HepG2 (cell line): Measurements from ENCODE around the gene NEURL3. TPM values are rescaled to one million over a fixed set of nuclear protein-coding genes. Genes with fewer than 3 reads are reported as not detected.

ENCODE experiments used
- CBX1 ChIP-seq: IDR thresholded peaks from one replicate; pipeline ENCODE4 v1.6.1; 2016; ENCODE audit warnings: antibody characterized with exemption, low read depth
- ELF1 ChIP-seq: sonication (generic); formaldehyde crosslinking; IDR thresholded peaks from 2 replicates; pipeline ENCODE4 v1.4.0; 2020; ENCODE audit warnings: missing genetic modification reagents
- ISX ChIP-seq: sonication (generic); formaldehyde crosslinking; conservative IDR thresholded peaks from 2 replicates; pipeline ENCODE4 v1.5.0; 2020; ENCODE audit warnings: missing genetic modification reagents
- KDM5A ChIP-seq: fragments of 200-600 bp; sonication (generic); IDR thresholded peaks from 2 replicates; pipeline ENCODE4 v1.7.0; 2018; ENCODE audit warnings: antibody characterized with exemption, mild to moderate bottlenecking, low read length, borderline replicate concordance
- MEF2D ChIP-seq: sonication (generic); formaldehyde crosslinking; IDR thresholded peaks from 2 replicates; pipeline ENCODE4 v1.5.1; 2020; ENCODE audit warnings: mild to moderate bottlenecking, missing genetic modification reagents
- NR3C1 ChIP-seq: sonication (generic); formaldehyde crosslinking; IDR thresholded peaks from 2 replicates; pipeline ENCODE4 v1.4.0; 2020; ENCODE audit warnings: missing genetic modification reagents
- RFX3 ChIP-seq: IDR thresholded peaks from 2 replicates; pipeline ENCODE4 v1.6.1; 2016; ENCODE audit warnings: missing biosample characterization, missing genetic modification reagents
- SRSF1 ChIP-seq: fragments of 200-400 bp; formaldehyde crosslinking; optimal IDR thresholded peaks from 2 replicates; pipeline ENCODE3; 2017; ENCODE audit warnings: mild to moderate bottlenecking, low read depth, low read length, moderate library complexity
- TOE1 ChIP-seq: sonication (generic); formaldehyde crosslinking; IDR thresholded peaks from 2 replicates; pipeline ENCODE4 v1.4.0; 2020; ENCODE audit warnings: mild to moderate bottlenecking, missing genetic modification reagents
- ZNF12 ChIP-seq: sonication (generic); formaldehyde crosslinking; IDR thresholded peaks from 2 replicates; pipeline ENCODE4 v1.5.0; 2020; ENCODE audit warnings: missing genetic modification reagents
- ZNF207 ChIP-seq: fragments of 450-650 bp; IDR thresholded peaks from 2 replicates; pipeline ENCODE4 v1.6.1; 2016; ENCODE audit warnings: antibody characterized with exemption, borderline replicate concordance
- ZNF362 ChIP-seq: sonication (generic); formaldehyde crosslinking; IDR thresholded peaks from 2 replicates; pipeline ENCODE4 v1.4.0; 2020; ENCODE audit warnings: missing genetic modification reagents, mild to moderate bottlenecking, borderline replicate concordance
- polyA plus RNA-seq, 8 experiments: library from polyadenylated mRNA; depleted of rRNA in 3 of 8; stranded (reverse) in 7 of 8; unstranded in 1 of 8; fragments of >200 nt; fragmentation: Illumina TruSeq in 4 of 8; extraction: Trizol in 4 of 8; gene quantifications; 2 replicates each; pipeline versions ENCODE4 v1.2.1 to v1.2.3, GENCODE V29; 2011 to 2016; ENCODE audit warnings: low read depth in 4 of 8, missing spikeins in 1 of 8, mixed read lengths in 1 of 8; ENCODE audit not compliant: insufficient read depth in 1 of 8
- total RNA-seq, 5 experiments: library from RNA; depleted of rRNA; stranded (reverse); fragments of >200 nt; fragmentation: Illumina TruSeq; extraction: Trizol; gene quantifications; 2 replicates each; pipeline ENCODE4 v1.2.3, GENCODE V29; 2016; ENCODE audit warnings: low read depth in 1 of 5
- TF ChIP-seq, protein P1 (sequence below): sonication (generic); formaldehyde crosslinking; IDR thresholded peaks from 2 replicates; pipeline ENCODE4 v1.4.0; 2020; ENCODE audit warnings: missing genetic modification reagents
- TF ChIP-seq, protein P2 (sequence below): sonication (generic); formaldehyde crosslinking; IDR thresholded peaks from 2 replicates; pipeline ENCODE4 v1.4.0; 2020; ENCODE audit warnings: missing genetic modification reagents
- TF ChIP-seq, protein P3 (sequence below): sonication (generic); formaldehyde crosslinking; IDR thresholded peaks from 2 replicates; pipeline ENCODE4 v1.4.0; 2020; ENCODE audit warnings: missing genetic modification reagents

Gene NEURL3
- total and polyA plus RNA-seq, 2 of the 13 experiments (the other 11 are each of a cell fraction or from before 2014, with no cell fraction given): 0.16 to 1.2 TPM

- TF ChIP-seq ZNF362 (CRISPR knock-in tag): no peak; the same call in 1 of the 2 replicates
- no peak for TF ChIP-seq RFX3 (CRISPR knock-in tag)
- TF ChIP-seq, protein P1, sequence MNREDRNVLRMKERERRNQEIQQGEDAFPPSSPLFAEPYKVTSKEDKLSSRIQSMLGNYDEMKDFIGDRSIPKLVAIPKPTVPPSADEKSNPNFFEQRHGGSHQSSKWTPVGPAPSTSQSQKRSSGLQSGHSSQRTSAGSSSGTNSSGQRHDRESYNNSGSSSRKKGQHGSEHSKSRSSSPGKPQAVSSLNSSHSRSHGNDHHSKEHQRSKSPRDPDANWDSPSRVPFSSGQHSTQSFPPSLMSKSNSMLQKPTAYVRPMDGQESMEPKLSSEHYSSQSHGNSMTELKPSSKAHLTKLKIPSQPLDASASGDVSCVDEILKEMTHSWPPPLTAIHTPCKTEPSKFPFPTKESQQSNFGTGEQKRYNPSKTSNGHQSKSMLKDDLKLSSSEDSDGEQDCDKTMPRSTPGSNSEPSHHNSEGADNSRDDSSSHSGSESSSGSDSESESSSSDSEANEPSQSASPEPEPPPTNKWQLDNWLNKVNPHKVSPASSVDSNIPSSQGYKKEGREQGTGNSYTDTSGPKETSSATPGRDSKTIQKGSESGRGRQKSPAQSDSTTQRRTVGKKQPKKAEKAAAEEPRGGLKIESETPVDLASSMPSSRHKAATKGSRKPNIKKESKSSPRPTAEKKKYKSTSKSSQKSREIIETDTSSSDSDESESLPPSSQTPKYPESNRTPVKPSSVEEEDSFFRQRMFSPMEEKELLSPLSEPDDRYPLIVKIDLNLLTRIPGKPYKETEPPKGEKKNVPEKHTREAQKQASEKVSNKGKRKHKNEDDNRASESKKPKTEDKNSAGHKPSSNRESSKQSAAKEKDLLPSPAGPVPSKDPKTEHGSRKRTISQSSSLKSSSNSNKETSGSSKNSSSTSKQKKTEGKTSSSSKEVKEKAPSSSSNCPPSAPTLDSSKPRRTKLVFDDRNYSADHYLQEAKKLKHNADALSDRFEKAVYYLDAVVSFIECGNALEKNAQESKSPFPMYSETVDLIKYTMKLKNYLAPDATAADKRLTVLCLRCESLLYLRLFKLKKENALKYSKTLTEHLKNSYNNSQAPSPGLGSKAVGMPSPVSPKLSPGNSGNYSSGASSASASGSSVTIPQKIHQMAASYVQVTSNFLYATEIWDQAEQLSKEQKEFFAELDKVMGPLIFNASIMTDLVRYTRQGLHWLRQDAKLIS (CRISPR knock-in tag): 0 out of 2 replicates have a peak, but pooled peaks have one; percentile 47
- peak; percentile 33; the same call in 1 of the 2 replicates for TF ChIP-seq ZNF12 (CRISPR knock-in tag)
- TF ChIP-seq ELF1 (CRISPR knock-in tag): no peak
- no peak for TF ChIP-seq ZNF207
- TF ChIP-seq, protein P2, sequence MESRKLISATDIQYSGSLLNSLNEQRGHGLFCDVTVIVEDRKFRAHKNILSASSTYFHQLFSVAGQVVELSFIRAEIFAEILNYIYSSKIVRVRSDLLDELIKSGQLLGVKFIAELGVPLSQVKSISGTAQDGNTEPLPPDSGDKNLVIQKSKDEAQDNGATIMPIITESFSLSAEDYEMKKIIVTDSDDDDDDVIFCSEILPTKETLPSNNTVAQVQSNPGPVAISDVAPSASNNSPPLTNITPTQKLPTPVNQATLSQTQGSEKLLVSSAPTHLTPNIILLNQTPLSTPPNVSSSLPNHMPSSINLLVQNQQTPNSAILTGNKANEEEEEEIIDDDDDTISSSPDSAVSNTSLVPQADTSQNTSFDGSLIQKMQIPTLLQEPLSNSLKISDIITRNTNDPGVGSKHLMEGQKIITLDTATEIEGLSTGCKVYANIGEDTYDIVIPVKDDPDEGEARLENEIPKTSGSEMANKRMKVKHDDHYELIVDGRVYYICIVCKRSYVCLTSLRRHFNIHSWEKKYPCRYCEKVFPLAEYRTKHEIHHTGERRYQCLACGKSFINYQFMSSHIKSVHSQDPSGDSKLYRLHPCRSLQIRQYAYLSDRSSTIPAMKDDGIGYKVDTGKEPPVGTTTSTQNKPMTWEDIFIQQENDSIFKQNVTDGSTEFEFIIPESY (CRISPR knock-in tag): peak; percentile 83
- TF ChIP-seq, protein P3, sequence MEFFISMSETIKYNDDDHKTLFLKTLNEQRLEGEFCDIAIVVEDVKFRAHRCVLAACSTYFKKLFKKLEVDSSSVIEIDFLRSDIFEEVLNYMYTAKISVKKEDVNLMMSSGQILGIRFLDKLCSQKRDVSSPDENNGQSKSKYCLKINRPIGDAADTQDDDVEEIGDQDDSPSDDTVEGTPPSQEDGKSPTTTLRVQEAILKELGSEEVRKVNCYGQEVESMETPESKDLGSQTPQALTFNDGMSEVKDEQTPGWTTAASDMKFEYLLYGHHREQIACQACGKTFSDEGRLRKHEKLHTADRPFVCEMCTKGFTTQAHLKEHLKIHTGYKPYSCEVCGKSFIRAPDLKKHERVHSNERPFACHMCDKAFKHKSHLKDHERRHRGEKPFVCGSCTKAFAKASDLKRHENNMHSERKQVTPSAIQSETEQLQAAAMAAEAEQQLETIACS (CRISPR knock-in tag): peak; percentile 95
- TF ChIP-seq ISX (CRISPR knock-in tag): no peak; the same call in 1 of the 2 replicates
- TF ChIP-seq CBX1: no peak
- no peak for TF ChIP-seq KDM5A
- no peak for TF ChIP-seq SRSF1
- TF ChIP-seq MEF2D (CRISPR knock-in tag): no peak; the same call in 1 of the 2 replicates
- no peak for TF ChIP-seq TOE1 (CRISPR knock-in tag)
- TF ChIP-seq NR3C1: no peak
Measured at GRCh38 chr2:96549967-96550786, 45.0 kb upstream of the NEURL3 start (continued).
